H1 (cell line): ENCODE measurements around the gene PODN.

ENCODE experiments used
- CTCF ChIP-seq, 3 experiments: IDR thresholded peaks; 1 replicate in 2 of 3; 2 replicates in 1 of 3; pipeline versions ENCODE4 v1.5.1 to v1.6.1; 2011; ENCODE audit warnings: low read length in 3 of 3, mild to moderate bottlenecking in 3 of 3, inconsistent platforms in 2 of 3, low read depth in 1 of 3, moderate library complexity in 1 of 3; ENCODE audit not compliant: insufficient read depth in 1 of 3; ENCODE audit errors: control extremely low read depth in 1 of 3
- JUN ChIP-seq: IDR thresholded peaks from 2 replicates; pipeline ENCODE4 v1.6.1; 2011; ENCODE audit warnings: low read depth, mild to moderate bottlenecking, improper control_type of control experiment, low read length
- MAX ChIP-seq: IDR thresholded peaks from 2 replicates; pipeline ENCODE4 v1.6.1; 2012; ENCODE audit warnings: inconsistent platforms
- POLR2A ChIP-seq, 2 experiments: IDR thresholded peaks; 1 replicate in 1 of 2; 2 replicates in 1 of 2; pipeline ENCODE4 v1.6.1; 2011; ENCODE audit warnings: low read depth in 2 of 2, low read length in 2 of 2, mild to moderate bottlenecking in 2 of 2; ENCODE audit errors: control extremely low read depth in 1 of 2
- SIN3A ChIP-seq, 2 experiments: IDR thresholded peaks in 1 of 2; conservative IDR thresholded peaks in 1 of 2; 2 replicates each; pipeline ENCODE4 v1.6.1; 2011 to 2012; ENCODE audit warnings: low read length in 2 of 2, improper control_type of control experiment in 1 of 2, low read depth in 1 of 2, mild to moderate bottlenecking in 1 of 2
- SP1 ChIP-seq: IDR thresholded peaks from 2 replicates; pipeline ENCODE4 v1.6.1; 2011; ENCODE audit warnings: low read depth, low read length

- TF ChIP-seq SP1 (no peak), CTCF (IDR thresholded peaks at IDR 0.05; ENCODE audit: control extremely low read depth in 1 of 3, insufficient read depth in 1 of 3, low read depth in 1 of 3, low read length in 3 of 3) (no peak), MAX (no peak), SIN3A (conservative IDR thresholded peaks at IDR 0.05 in 1 of 2, IDR thresholded peaks at IDR 0.05 in 1 of 2; ENCODE audit: low read depth in 1 of 2, low read length in 2 of 2) (no peak), POLR2A (IDR thresholded peaks at IDR 0.05; ENCODE audit: control extremely low read depth in 1 of 2, low read depth in 2 of 2, low read length in 2 of 2) (no peak), JUN (no peak)
These were observed 49.1 kb downstream of the PODN start for GRCh38 chr1:53111073-53111556.
